ENCODE measurements around the gene ITGA11.

DNA sequence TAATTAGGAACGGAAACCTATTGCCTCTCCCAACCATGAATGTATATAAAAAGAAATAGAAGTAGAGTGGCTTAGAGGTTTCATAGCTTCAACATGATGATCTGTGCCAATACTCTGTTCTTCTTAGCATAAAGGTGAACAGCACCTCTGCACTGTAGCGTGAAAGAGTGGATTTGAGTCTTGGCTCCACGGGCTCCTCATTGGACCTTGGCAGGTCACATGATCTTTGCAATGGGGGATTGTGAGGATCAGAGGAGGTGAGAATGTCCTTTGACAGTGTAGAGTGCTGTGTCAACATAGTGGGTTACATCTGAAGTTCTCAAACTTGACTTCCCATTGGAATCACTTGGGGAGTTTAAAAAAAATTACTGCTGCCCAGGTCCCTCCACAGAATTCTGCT is 103.0 kb downstream of the ITGA11 start:
- no peak for TF ChIP-seq ESRRA (CRISPR knock-in tag; IDR thresholded peaks at IDR 0.05; ENCODE audit: low read depth)
- no peak for TF ChIP-seq MTF2 (CRISPR knock-in tag; IDR thresholded peaks at IDR 0.05; ENCODE audit: borderline replicate concordance)
